ENCODE data around the gene WASF3. TPM values are rescaled to one million over a fixed set of nuclear protein-coding genes. Genes with fewer than 3 reads are reported as not detected.

WASF3 gene
- total and polyA plus RNA-seq, 2 experiments from 2014 or later = 9.9 to 20.7 TPM

GRCh38 chr13:26526702-26527216 is 30.7 kb upstream of the WASF3 start:
- Histone ChIP-seq H4K20me1 (replicated peaks; ENCODE audit: insufficient read depth) (no peaks in the 10 kb centered on the region), H3K4me2 (no peak overlapping the region), H3K4me3 (no peak overlapping the region), H3F3A (replicated peaks; ENCODE audit: low read depth) (no peaks in the 10 kb centered on the region), H2AFZ (no peak overlapping the region), H3K9me2 (ENCODE audit: insufficient read depth) (no peaks in the 10 kb centered on the region), H3K79me2 (replicated peaks; ENCODE audit: insufficient read depth) (no peaks in the 10 kb centered on the region), H3K27me3 (ENCODE audit: insufficient read depth) (no peaks in the 10 kb centered on the region), H3K36me3 (ENCODE audit: insufficient read depth) (no peaks in the 10 kb centered on the region), H3K4me1 (ENCODE audit: insufficient read depth) (peaks cover 16% of the 10 kb centered on the region), H3K27ac (ENCODE audit: low read depth) (no peak overlapping the region)
- no peaks in the 10 kb centered on the region for H3K9me3 Mint-ChIP-seq
- no peak for ATAC-seq
- no peak for DNase-seq (ENCODE audit: low spot score)
- H3K27ac Mint-ChIP-seq = no peak overlapping the region
- no peaks in the 10 kb centered on the region for H3K36me3 Mint-ChIP-seq (ENCODE audit: low read depth)
- H3K4me3 Mint-ChIP-seq = no peak overlapping the region
- H3K27me3 Mint-ChIP-seq (ENCODE audit: insufficient read depth, low read depth, poor library complexity) = peaks cover 2% of the 10 kb centered on the region
- TF ChIP-seq ZNF114 (CRISPR knock-in tag; IDR thresholded peaks at IDR 0.05) (no peak), EZH2phosphoT487 (IDR thresholded peaks at IDR 0.05; ENCODE audit: unreplicated experiment) (no peak), STAT1 (IDR thresholded peaks at IDR 0.05; ENCODE audit: unreplicated experiment) (no peak), ZNF331 (CRISPR knock-in tag; IDR thresholded peaks at IDR 0.05; ENCODE audit: low read depth) (no peak), POLR2AphosphoS5 (IDR thresholded peaks at IDR 0.05; ENCODE audit: low read depth) (no peak), EZH2 (IDR thresholded peaks at IDR 0.05; ENCODE audit: low read depth, unreplicated experiment) (no peak), ETS1 (IDR thresholded peaks at IDR 0.05) (no peak), JUNB (IDR thresholded peaks at IDR 0.05; ENCODE audit: unreplicated experiment) (no peak), NANOG (IDR thresholded peaks at IDR 0.05; ENCODE audit: borderline replicate concordance) (no peak), REST (IDR thresholded peaks at IDR 0.05; ENCODE audit: unreplicated experiment) (no peak), CTCF (conservative IDR thresholded peaks at IDR 0.05; ENCODE audit: low read depth in 2 of 2) (no peak), ZNF462 (CRISPR knock-in tag; IDR thresholded peaks at IDR 0.05) (no peak)
- H3K4me1 Mint-ChIP-seq = peaks cover 35% of the 10 kb centered on the region

All from GM23338 (cell line).